Tibial nerve (tissue), 4 donors: ENCODE measurements around the gene TECRL.

Source experiments
- CTCF ChIP-seq, 5 experiments: fragments of 200-600 bp in 3 of 5; fragments of 450-650 bp in 2 of 5; sonication (generic) in 3 of 5; IDR thresholded peaks; one replicate each; pipeline ENCODE4 v1.5.1; 2016 to 2019; ENCODE audit warnings: antibody characterized with exemption in 5 of 5, mild to moderate bottlenecking in 3 of 5, moderate library complexity in 2 of 5
- EP300 ChIP-seq, 2 donors: sonication (generic); formaldehyde crosslinking; IDR thresholded peaks; one replicate each; pipeline ENCODE4 v1.6.1; 2017; ENCODE audit warnings: antibody characterized with exemption in 2 of 2, mild to moderate bottlenecking in 1 of 2

- TF ChIP-seq CTCF (IDR thresholded peaks at IDR 0.05) (no peak), EP300 (IDR thresholded peaks at IDR 0.05) (no peak)
Observed at GRCh38 chr4:64368741-64369140, 40.5 kb downstream of the TECRL start.
